HG03066 (cell line): ENCODE data around the gene TASP1.

ENCODE experiments used
- ATAC-seq: cut with Tn5 transposase; IDR thresholded peaks from one replicate; pipeline ENCODE4 v1.9.1; 2021; ENCODE audit warnings: low read depth; ENCODE audit not compliant: unreplicated experiment

Gene TASP1

DNA sequence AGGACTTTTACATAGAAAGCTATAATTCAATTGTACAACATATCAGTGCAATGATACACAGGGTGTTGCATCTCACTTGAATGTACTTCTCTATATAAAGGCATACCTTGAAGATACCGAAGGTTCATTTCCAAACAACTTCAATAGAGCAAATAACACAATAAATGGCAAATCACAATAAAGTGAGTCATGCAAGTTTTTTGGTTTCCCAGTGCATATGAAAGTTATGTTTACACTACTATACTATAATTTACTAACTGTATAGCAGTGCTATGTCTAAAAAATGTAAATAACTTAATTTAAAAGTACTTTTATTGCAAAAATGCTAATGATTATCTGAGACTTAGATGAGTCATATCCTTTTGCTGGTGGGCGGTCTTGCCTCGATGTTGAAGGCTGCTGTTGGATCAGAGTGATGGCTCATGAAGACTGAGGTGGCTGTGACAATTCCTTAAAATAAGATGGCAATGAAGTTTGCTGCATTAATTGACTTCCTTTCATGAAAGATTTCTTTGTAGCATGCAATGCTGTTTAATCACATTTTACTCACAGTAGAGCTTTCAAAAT, 188.8 kb downstream of the TASP1 start:
- ATAC-seq: no peak

DNA sequence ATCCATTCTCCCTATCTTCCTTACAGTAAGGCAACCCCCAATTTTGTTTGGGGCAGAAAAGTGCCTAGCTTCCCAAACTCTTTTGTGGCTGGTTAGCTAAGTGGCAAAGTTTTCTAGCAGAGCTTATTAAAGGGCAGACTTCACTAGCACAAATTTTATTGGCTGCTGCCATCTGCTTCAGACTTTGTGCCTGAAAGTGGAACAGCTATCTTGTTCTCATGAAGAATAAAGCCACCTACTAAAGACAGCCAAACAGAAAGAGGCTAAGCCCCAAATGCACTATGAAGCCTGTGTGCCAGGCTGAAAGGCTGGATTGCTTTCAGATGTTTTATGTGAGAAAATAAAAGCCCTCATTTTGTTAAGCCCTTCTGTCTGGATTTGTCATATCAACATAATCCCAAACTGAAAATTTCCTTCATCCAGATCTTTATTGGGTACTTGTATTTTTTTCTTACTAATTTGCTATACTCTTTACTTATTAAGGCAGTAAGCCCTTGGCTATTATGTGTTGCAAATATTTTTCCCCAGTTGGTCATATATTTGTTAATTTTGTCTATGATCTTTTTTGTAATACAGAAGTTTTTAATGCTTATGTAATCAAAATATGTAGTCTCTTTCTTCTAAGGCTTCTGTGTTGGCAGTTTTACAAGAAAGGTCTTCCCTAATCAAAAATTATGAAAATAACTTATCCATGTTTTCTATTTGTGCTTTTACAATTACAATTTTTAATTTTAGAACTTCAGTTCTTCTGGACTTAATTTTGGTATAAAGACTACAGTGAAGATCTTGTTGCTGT, 191.1 kb downstream of the TASP1 start:
- ATAC-seq: no peak

GRCh38 chr20:13443690-13444089, 195.0 kb downstream of the TASP1 start:
- ATAC-seq: no peak

DNA sequence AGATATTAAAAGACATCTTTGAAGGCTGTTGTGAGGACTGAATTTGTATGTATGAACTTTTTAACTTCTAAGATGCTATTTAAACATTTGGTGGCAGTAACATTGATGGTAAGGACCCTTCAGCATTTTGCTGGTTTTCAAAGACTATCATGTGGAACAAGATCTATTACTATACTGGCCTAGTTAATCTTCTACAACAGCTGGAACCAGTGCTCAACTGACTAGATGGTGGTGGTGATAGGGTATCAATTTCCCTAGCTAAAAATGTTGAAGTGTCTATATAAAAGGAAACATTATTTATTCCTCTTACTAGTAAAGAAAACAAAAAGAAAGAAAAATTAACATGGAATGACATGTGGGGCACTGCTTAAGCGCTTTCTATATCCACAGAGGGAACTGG, 195.7 kb downstream of the TASP1 start:
- ATAC-seq: no peak

DNA sequence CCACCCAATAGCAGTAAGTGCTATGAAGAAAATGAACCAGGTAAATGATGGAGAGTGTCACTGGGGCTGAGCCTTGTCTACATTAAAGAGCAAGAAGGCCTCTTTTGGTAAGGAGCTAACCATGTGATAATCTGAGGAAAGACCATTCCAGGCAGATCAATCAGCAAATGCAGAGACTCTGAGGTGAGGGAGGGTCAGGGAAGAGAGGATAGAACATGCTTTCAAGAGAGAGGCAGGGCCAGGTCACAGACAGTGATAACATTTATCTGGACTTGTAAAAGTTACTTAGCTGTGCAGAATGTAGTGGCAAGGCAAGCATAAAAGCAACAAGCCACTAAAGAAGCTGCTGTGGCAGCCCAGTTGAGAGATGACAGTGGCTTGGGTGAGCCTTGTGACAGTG, 197.3 kb downstream of the TASP1 start:
- no peak for ATAC-seq

- ATAC-seq: no peak
These were observed 202.2 kb downstream of the TASP1 start for GRCh38 chr20:13436530-13436929.

- no peak for ATAC-seq
These were observed 206.6 kb downstream of the TASP1 start for GRCh38 chr20:13432126-13432525.

DNA sequence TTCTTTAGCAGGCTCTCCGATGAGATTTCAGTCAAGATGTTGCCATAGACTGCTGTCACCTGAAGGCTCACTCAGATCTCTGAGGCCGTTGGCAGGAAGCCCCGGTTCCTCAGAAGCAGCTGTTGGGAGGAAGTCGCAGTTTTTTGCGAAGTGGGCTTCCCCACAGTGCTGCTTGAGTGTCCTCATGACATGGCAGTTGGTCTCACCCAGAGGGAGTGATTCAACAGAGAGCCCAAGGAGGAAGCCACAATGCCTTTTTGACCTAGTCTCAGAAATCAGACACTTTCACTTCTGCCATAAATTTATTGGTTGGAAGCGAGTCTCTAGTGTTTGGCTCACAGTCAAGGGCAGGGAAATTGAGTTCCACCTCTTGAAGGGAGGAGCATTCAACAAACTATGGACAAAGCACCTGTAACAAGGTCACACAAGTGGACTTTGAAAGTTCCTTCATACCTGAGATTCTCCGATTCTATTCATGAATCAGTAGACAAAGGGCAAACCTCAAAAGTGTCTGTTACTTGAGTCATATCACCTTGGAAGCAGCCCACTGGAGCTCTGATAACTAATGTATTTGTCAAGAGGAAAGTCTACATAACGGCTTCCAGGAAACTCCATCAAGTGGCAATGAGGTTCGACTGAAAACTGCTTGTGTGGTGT, 208.3 kb downstream of the TASP1 start:
- ATAC-seq: no peak

DNA sequence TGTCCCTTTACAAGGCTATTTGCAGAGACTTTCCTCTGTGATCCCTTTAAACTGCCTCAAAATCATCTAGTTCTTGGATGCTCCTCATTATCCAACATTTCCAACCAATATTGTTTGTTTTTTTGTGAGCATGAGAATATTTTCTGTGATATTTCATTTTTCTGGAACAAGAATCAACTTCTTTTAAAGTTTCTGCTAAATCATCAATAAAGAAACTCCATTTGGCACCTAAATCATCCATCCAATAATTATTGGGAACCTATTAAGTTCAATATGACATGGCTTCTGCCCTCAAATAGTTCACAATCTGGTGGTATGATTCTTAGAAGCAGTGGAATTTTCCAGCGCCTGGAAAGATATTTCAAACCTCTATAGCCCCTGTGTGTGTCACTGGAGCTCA, 210.0 kb downstream of the TASP1 start:
- no peak for ATAC-seq

GRCh38 chr20:13426870-13427269, 211.9 kb downstream of the TASP1 start:
- ATAC-seq: no peak

- no peak for ATAC-seq
These were observed 213.2 kb downstream of the TASP1 start for GRCh38 chr20:13425381-13426135.

DNA sequence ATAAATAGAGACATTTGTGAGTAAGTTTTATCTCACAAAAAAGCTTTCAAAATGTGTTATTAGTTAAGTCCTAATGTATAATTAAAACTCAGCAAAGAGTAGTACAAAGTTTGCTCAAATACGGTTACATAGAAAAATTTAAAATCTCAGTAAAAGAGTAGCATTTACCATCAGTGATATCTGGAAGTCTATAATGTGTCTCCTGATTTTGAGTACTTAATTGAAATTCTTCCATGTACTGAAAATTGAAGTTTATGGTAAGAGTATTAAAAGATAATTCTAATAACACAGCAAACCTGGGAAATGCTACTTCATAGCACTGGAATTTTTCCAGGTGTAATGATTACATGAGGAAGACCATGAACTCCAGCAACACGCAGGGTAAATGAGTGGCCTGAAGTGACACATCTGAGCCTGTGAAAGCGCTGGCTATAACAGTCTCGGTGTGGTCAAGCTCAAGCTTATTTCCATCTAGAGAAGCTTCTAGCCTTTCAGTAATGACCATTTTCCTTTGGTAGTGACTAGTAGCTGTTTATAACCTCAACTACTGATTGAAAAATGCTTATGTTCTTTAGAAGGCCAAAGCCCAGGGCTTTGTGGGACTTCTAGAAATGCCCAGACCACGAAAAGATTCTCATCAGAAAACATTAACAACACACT, 214.4 kb downstream of the TASP1 start:
- no peak for ATAC-seq

- no peak for ATAC-seq
These were observed 215.1 kb downstream of the TASP1 start for GRCh38 chr20:13423472-13424173.

DNA sequence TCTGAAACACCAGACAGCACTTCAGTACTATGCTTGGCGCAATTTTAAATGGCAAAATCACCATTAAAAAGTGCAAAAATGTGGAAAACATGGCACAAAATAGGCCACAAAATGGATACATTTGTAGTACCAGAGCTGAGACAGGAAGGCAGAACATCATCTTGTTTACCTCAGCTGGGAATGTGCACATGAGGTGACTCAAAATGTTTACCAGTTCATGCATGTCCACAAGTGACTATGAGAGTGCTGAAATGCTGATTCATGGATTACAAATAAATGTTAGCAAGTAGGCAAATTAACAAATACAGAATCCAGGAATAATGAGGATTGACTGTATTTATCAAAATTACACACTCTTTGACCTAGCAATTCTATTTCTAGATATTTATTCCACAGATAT, 216.1 kb downstream of the TASP1 start:
- no peak for ATAC-seq

GRCh38 chr20:13420625-13421024, 218.1 kb downstream of the TASP1 start:
- no peak for ATAC-seq

- ATAC-seq: no peak
These were observed 219.3 kb downstream of the TASP1 start for GRCh38 chr20:13419477-13419876.

DNA sequence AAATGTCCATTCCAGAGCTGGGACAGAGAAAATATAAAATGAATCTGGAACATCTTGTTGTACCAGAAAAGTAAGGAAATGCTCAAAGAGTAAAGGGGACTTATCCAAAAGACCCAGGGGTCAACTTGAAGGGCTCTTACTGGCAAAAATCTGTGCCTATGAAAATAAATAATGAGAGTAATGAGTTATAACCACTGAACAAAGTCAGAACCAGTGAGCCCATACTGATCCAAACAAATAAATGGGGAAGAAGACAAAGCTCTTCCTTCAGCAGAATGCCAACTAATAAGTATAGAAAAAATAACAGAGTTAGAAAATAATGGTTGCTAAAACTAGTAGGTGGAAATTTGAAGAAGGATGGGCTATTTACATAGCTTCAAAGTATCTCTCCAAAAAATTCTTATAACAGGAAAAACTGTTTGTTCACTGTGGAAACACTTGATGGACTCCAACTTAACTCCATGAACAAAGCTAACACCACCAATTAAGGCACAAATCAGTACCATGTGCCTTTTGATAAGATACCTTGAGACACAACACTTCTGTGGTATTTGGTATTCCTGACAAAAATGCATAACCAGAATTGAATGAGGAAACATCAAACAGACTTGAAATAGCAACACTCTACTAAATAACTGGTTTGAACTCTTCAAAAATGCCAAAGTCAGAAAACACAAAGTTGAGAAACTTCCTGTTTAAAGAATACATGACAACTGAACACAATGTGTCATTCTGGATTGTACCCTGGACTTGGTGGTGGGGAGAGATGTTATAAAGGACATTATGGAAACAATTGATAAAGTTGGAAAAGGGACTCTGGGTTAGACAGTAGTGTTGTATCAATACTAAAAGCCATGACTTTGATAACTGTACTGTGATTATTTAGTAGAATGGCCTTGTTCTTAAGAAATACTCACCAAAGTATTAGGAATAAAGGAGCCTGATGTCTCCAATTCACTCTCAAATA, 220.2 kb downstream of the TASP1 start:
- ATAC-seq: no peak

GRCh38 chr20:13416531-13416930, 222.2 kb downstream of the TASP1 start:
- ATAC-seq: no peak
